ENCODE data around the gene IPO11. TPM values are rescaled to one million over a fixed set of nuclear protein-coding genes. Genes with fewer than 3 reads are reported as not detected.

Gene IPO11
- total RNA-seq, 1 experiment from 2014 or later = 36.6 TPM

DNA sequence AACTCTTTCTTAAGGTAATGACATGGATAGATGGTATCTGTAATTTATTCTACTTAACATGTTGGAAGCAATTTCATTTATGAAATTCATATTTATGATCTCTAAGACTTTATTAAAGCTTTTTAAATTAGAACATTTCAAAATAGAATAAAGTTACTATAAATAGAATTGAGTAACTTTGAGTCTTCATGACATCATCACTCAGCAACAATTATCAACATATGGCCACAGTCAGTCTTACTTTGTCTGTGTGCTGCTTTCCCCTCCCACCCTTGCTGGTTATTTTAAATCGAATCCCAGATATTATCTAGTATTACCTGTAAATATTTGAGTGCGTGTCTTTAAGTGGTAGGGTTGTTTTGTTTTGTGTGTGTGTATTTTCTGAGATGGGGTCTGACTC lies 65.2 kb downstream of the IPO11 start:
- Mint-ChIP-seq H3K36me3 (ENCODE audit: insufficient read depth, unreplicated experiment) (peaks cover 19% of the 10 kb centered on the region), H3K4me3 (ENCODE audit: unreplicated experiment) (no peak overlapping the region), H3K9me3 (ENCODE audit: unreplicated experiment) (no peaks in the 10 kb centered on the region), H3K27ac (ENCODE audit: low read depth, unreplicated experiment) (no peak overlapping the region), H3K27me3 (ENCODE audit: insufficient read depth, unreplicated experiment) (no peaks in the 10 kb centered on the region), H3K4me1 (ENCODE audit: insufficient read depth, unreplicated experiment) (peaks cover 6% of the 10 kb centered on the region)
- peak; percentile 15 for DNase-seq (ENCODE audit: unreplicated experiment)
- ChIA-PET POLR2A (interaction anchor here (0.7 to 1.0 kb wide), 3 partner anchors 9 to 74 kb away, joined by 3 read pairs; partner anchors contain the start of gene DIMT1), CTCF (interaction anchor here (0.6 to 1.5 kb wide), 2 partner anchors 9 to 17 kb away, joined by 4 read pairs; no protein-coding TSS in a partner anchor)
- TF ChIP-seq, protein P1, sequence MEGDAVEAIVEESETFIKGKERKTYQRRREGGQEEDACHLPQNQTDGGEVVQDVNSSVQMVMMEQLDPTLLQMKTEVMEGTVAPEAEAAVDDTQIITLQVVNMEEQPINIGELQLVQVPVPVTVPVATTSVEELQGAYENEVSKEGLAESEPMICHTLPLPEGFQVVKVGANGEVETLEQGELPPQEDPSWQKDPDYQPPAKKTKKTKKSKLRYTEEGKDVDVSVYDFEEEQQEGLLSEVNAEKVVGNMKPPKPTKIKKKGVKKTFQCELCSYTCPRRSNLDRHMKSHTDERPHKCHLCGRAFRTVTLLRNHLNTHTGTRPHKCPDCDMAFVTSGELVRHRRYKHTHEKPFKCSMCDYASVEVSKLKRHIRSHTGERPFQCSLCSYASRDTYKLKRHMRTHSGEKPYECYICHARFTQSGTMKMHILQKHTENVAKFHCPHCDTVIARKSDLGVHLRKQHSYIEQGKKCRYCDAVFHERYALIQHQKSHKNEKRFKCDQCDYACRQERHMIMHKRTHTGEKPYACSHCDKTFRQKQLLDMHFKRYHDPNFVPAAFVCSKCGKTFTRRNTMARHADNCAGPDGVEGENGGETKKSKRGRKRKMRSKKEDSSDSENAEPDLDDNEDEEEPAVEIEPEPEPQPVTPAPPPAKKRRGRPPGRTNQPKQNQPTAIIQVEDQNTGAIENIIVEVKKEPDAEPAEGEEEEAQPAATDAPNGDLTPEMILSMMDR (IDR thresholded peaks at IDR 0.05; ENCODE audit: unreplicated experiment) = no peak
- no TSS peak for BruUV-seq (replicated peaks)
- intact Hi-C loops (cut with micrococcal nuclease) = no loop called here

DNA sequence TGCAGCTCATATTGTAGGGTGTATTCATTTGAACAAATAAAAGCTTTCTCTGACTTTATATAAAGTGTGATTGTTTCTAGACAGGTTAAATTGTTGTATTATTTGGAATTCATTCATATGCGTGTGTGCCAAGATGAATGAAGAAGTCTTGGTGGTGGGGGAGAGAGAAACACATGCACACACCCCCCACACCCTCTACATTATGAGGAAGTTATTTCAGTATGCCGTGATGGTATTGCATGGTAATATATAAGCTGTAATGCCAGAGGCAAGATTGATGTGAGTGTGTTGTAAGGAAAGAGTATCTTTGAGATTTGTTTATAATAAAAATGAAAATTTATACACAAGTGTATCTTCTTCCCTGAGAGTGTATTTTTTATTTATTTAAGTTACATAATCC lies 71.0 kb downstream of the IPO11 start:
- TF ChIP-seq, protein P1 (IDR thresholded peaks at IDR 0.05; ENCODE audit: unreplicated experiment) = no peak
- H3K4me3 Mint-ChIP-seq (ENCODE audit: unreplicated experiment) = no peak overlapping the region
- H3K36me3 Mint-ChIP-seq (ENCODE audit: insufficient read depth, unreplicated experiment) = peaks cover 35% of the 10 kb centered on the region
- DNase-seq (ENCODE audit: unreplicated experiment) = no peak
- no peaks in the 10 kb centered on the region for H3K27me3 Mint-ChIP-seq (ENCODE audit: insufficient read depth, unreplicated experiment)
- BruUV-seq (replicated peaks) = no TSS peak
- no peak overlapping the region for H3K27ac Mint-ChIP-seq (ENCODE audit: low read depth, unreplicated experiment)
- ChIA-PET CTCF (interaction anchor here (0.9 to 2.9 kb wide), 4 partner anchors 21 to 296 kb away, joined by 4 to 8 read pairs (median 4); no protein-coding TSS in a partner anchor), POLR2A (no interaction called here)
- H3K9me3 Mint-ChIP-seq (ENCODE audit: unreplicated experiment) = no peaks in the 10 kb centered on the region
- intact Hi-C loops (cut with micrococcal nuclease) = no loop called here
- H3K4me1 Mint-ChIP-seq (ENCODE audit: insufficient read depth, unreplicated experiment) = peaks cover 9% of the 10 kb centered on the region

DNA sequence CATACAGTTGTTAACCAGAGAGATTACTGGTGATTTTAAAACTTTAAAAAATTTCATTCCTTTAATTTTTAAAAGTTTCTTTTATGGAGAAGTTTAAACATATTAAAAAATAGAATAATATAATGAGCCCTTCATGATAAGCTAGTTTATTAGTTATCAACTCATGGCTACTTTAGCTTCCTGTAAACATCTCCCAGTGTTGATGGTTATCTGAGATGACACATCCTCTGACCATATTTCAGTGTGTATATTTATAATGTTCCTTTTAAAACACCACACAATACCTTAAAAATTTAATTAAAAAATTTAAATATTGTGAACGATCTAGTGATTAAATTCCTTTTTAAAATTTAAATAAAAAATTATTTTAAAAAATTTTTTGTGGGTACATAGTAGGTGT lies 74.1 kb downstream of the IPO11 start:
- no peak overlapping the region for H3K4me3 Mint-ChIP-seq (ENCODE audit: unreplicated experiment)
- H3K9me3 Mint-ChIP-seq (ENCODE audit: unreplicated experiment) = no peaks in the 10 kb centered on the region
- no peaks in the 10 kb centered on the region for H3K27me3 Mint-ChIP-seq (ENCODE audit: insufficient read depth, unreplicated experiment)
- H3K4me1 Mint-ChIP-seq (ENCODE audit: insufficient read depth, unreplicated experiment) = peaks cover 17% of the 10 kb centered on the region
- peaks cover 26% of the 10 kb centered on the region for H3K36me3 Mint-ChIP-seq (ENCODE audit: insufficient read depth, unreplicated experiment)
- no TSS peak for BruUV-seq (replicated peaks)
- intact Hi-C loops (cut with micrococcal nuclease) = no loop called here
- H3K27ac Mint-ChIP-seq (ENCODE audit: low read depth, unreplicated experiment) = no peak overlapping the region
- ChIA-PET POLR2A (interaction anchor here (0.6 to 1.0 kb wide), 2 partner anchors 9 to 12 kb away, joined by 3 read pairs; no protein-coding TSS in a partner anchor), CTCF (interaction anchor here (0.9 to 1.6 kb wide), 3 partner anchors 8 to 142 kb away, joined by 3 to 7 read pairs (median 4); no protein-coding TSS in a partner anchor)
- DNase-seq (ENCODE audit: unreplicated experiment) = no peak
- TF ChIP-seq, protein P1 (IDR thresholded peaks at IDR 0.05; ENCODE audit: unreplicated experiment) = no peak

DNA sequence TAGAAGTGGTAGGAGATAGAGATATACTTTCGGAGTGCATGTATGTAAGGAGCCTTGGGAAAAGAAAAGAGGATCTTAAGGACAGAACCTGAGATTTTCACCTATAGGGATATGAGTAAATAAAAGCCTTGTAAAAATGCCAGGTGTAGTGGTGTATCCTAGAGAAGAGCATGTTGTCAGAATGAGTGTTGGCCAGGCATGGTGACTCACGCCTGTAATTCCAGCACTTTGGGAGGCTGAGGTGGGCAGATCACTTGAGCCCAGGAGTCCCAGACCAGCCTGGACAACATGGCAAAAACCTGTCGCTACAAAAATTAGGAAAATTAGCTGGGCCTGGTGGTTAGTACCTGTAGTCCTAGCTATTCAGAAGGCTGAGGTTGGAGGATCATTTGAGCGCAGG lies 76.0 kb downstream of the IPO11 start:
- intact Hi-C loops (cut with micrococcal nuclease) = no loop called here
- TF ChIP-seq, protein P1 (IDR thresholded peaks at IDR 0.05; ENCODE audit: unreplicated experiment) = no peak
- no peaks in the 10 kb centered on the region for H3K9me3 Mint-ChIP-seq (ENCODE audit: unreplicated experiment)
- no peaks in the 10 kb centered on the region for H3K27me3 Mint-ChIP-seq (ENCODE audit: insufficient read depth, unreplicated experiment)
- no peak overlapping the region for H3K27ac Mint-ChIP-seq (ENCODE audit: low read depth, unreplicated experiment)
- peak; percentile 16 for DNase-seq (ENCODE audit: unreplicated experiment)
- BruUV-seq (replicated peaks) = no TSS peak
- POLR2A ChIA-PET = no interaction called here
- peaks cover 39% of the 10 kb centered on the region for H3K36me3 Mint-ChIP-seq (ENCODE audit: insufficient read depth, unreplicated experiment)
- CTCF ChIA-PET = interaction anchor here (0.6 kb wide), 1 partner anchor 45 kb away, joined by 3 read pairs; no protein-coding TSS in a partner anchor
- no peak overlapping the region for H3K4me3 Mint-ChIP-seq (ENCODE audit: unreplicated experiment)
- H3K4me1 Mint-ChIP-seq (ENCODE audit: insufficient read depth, unreplicated experiment) = peaks cover 17% of the 10 kb centered on the region

All from MCF 10A (cell line).